Thyroid gland (tissue), 4 donors: Measurements from ENCODE around the gene TK1.

Source experiments
- POLR2A ChIP-seq, 2 donors: fragments of 450-650 bp; IDR thresholded peaks; one replicate each; pipeline ENCODE4 v1.6.1; 2017; ENCODE audit warnings: antibody characterized with exemption in 2 of 2, mild to moderate bottlenecking in 2 of 2, moderate library complexity in 1 of 2
- TF ChIP-seq, protein P1 (sequence below), 6 experiments: fragments of 200-600 bp in 3 of 6; fragments of 450-650 bp in 3 of 6; sonication (generic) in 3 of 6; IDR thresholded peaks; one replicate each; pipeline ENCODE4 v1.5.1; 2016 to 2019; ENCODE audit warnings: antibody characterized with exemption in 6 of 6, mild to moderate bottlenecking in 2 of 6, inconsistent platforms in 1 of 6, moderate library complexity in 1 of 6

DNA sequence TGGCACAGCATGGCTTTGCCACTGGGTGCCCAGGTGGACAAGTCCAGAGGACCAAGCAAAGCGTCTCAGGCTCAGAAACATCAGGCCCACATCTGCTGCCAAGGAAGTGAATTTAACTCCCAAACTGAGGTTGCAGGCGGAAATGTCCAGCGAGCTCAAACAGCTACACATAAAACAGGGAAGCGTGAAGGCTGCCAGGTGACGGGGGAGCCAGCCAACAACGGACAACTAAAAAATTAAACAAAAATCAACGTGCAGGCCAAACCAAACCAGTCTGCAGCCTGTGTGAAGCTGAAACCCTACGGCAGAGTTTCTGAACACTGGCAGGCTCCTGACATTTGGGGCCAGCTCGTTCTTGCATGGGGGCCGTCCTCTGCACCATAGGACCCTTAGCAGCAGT, 2.5 kb downstream of the TK1 start:
- TF ChIP-seq, protein P1, sequence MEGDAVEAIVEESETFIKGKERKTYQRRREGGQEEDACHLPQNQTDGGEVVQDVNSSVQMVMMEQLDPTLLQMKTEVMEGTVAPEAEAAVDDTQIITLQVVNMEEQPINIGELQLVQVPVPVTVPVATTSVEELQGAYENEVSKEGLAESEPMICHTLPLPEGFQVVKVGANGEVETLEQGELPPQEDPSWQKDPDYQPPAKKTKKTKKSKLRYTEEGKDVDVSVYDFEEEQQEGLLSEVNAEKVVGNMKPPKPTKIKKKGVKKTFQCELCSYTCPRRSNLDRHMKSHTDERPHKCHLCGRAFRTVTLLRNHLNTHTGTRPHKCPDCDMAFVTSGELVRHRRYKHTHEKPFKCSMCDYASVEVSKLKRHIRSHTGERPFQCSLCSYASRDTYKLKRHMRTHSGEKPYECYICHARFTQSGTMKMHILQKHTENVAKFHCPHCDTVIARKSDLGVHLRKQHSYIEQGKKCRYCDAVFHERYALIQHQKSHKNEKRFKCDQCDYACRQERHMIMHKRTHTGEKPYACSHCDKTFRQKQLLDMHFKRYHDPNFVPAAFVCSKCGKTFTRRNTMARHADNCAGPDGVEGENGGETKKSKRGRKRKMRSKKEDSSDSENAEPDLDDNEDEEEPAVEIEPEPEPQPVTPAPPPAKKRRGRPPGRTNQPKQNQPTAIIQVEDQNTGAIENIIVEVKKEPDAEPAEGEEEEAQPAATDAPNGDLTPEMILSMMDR (IDR thresholded peaks at IDR 0.05) = no peak
- TF ChIP-seq POLR2A (IDR thresholded peaks at IDR 0.05) = no peak
